SK-N-MC (cell line): ENCODE results near the gene PARP15.

ENCODE experiments used
- EZH2 ChIP-seq: fragments of 200-600 bp; sonication (generic); IDR thresholded peaks from one replicate; pipeline ENCODE4 v1.6.1; 2017; ENCODE audit warnings: antibody characterized with exemption
- FOXP2 ChIP-seq: optimal IDR thresholded peaks from 2 replicates; pipeline ENCODE3; 2011; ENCODE audit warnings: mild to moderate bottlenecking, moderate library complexity; ENCODE audit not compliant: insufficient read depth; ENCODE audit errors: extremely low read length, control extremely low read depth
- POLR2AphosphoS5 ChIP-seq: IDR thresholded peaks from 2 replicates; pipeline ENCODE4 v1.6.1; 2012; ENCODE audit warnings: mild to moderate bottlenecking, low read depth, low read length, borderline replicate concordance

- TF ChIP-seq POLR2AphosphoS5: no peak
- no peak for TF ChIP-seq EZH2
- TF ChIP-seq FOXP2: no peak
Observed at GRCh38 chr3:122560680-122561079, 16.8 kb upstream of the PARP15 start.
